HepG2 (cell line): ENCODE data around the gene CHM.

Experiments used
- CTCF ChIP-seq: sonication (generic); formaldehyde crosslinking; IDR thresholded peaks from 2 replicates; pipeline ENCODE4 v1.5.0; 2020; ENCODE audit warnings: mild to moderate bottlenecking, missing genetic modification reagents, moderate library complexity
- RAD21 ChIP-seq: fragments of 450-650 bp; formaldehyde crosslinking; IDR thresholded peaks from 2 replicates; pipeline ENCODE4 v1.5.0; 2020; ENCODE audit warnings: mild to moderate bottlenecking

- TF ChIP-seq RAD21: no peak
- no peak for TF ChIP-seq CTCF (CRISPR knock-in tag)
These were observed 53.7 kb downstream of the CHM start for GRCh38 chrX:85993539-85994197.
